HG03432 (cell line): ENCODE data around the gene ETS1.

Experiments
- ATAC-seq: cut with Tn5 transposase; IDR thresholded peaks from one replicate; pipeline ENCODE4 v1.9.1; 2021; ENCODE audit warnings: mild to moderate bottlenecking, moderate library complexity; ENCODE audit not compliant: unreplicated experiment

ETS1 gene

GRCh38 chr11:128619007-128619406 lies 31.6 kb upstream of the ETS1 start:
- ATAC-seq: no peak

- ATAC-seq: no peak
These were observed 31.2 kb upstream of the ETS1 start for GRCh38 chr11:128618603-128619002.

- no peak for ATAC-seq
These were observed 28.8 kb upstream of the ETS1 start for GRCh38 chr11:128616161-128616560.

GRCh38 chr11:128615612-128616011 lies 28.3 kb upstream of the ETS1 start:
- ATAC-seq: no peak

GRCh38 chr11:128615076-128615475 lies 27.7 kb upstream of the ETS1 start:
- ATAC-seq: no peak

GRCh38 chr11:128614026-128614425 lies 26.7 kb upstream of the ETS1 start:
- no peak for ATAC-seq

GRCh38 chr11:128613300-128613995 lies 26.1 kb upstream of the ETS1 start:
- no peak for ATAC-seq

GRCh38 chr11:128610721-128611617 lies 23.6 kb upstream of the ETS1 start:
- ATAC-seq: peak; percentile 97

- ATAC-seq: no peak
These were observed 22.4 kb upstream of the ETS1 start for GRCh38 chr11:128609785-128610184.

- no peak for ATAC-seq
These were observed 21.5 kb upstream of the ETS1 start for GRCh38 chr11:128608746-128609407.

GRCh38 chr11:128607819-128608218 lies 20.5 kb upstream of the ETS1 start:
- ATAC-seq: no peak

GRCh38 chr11:128604723-128605122 lies 17.4 kb upstream of the ETS1 start:
- ATAC-seq: no peak

GRCh38 chr11:128603752-128604414 lies 16.5 kb upstream of the ETS1 start:
- ATAC-seq: peak; percentile 78

- no peak for ATAC-seq
These were observed 15.8 kb upstream of the ETS1 start for GRCh38 chr11:128603003-128603696.

- ATAC-seq: no peak
These were observed 12.4 kb upstream of the ETS1 start for GRCh38 chr11:128599729-128600128.

- ATAC-seq: no peak
These were observed 11.3 kb upstream of the ETS1 start for GRCh38 chr11:128598506-128599150.

GRCh38 chr11:128598096-128598495 lies 10.7 kb upstream of the ETS1 start:
- ATAC-seq: no peak

- ATAC-seq: no peak
These were observed 9.9 kb upstream of the ETS1 start for GRCh38 chr11:128597209-128597608.

GRCh38 chr11:128596250-128596649 lies 8.9 kb upstream of the ETS1 start:
- peak; percentile 69 for ATAC-seq

GRCh38 chr11:128595775-128596174 lies 8.4 kb upstream of the ETS1 start:
- ATAC-seq: no peak
